Activated gamma-delta T cell treated with Interleukin-2 at 50 U/mL for 16 hours (primary cell): Measurements from ENCODE around the gene PLCXD3.
"Not testable (repeated sequence)": the region's sequence is repeated elsewhere in the genome, so short reads cannot be mapped to it uniquely, and the experiment has no call there.

Experiments used
- DNase-seq: peaks from one replicate; pipeline ENCODE4 v3.0.0-alpha.2; 2020

The PLCXD3 gene

DNA sequence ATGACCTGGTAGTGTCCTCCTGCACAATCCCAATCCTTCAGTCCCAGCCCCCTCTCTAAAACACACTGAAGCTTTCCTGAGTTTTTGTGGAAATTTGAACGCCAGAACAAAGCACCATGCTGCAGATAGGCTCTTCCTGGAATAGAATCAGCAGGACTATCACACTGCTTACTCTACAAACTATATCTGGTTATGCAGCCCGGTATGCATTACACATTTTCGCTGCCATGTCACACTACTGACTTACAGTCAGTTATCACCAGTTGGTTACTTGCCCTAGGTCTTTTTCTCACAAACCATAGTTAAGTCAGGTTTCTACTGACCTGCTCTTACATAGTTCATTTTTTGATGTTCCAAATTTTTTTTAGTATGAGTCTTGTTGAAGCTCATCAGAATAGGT is 24.9 kb downstream of the PLCXD3 start:
- DNase-seq: no peak

DNA sequence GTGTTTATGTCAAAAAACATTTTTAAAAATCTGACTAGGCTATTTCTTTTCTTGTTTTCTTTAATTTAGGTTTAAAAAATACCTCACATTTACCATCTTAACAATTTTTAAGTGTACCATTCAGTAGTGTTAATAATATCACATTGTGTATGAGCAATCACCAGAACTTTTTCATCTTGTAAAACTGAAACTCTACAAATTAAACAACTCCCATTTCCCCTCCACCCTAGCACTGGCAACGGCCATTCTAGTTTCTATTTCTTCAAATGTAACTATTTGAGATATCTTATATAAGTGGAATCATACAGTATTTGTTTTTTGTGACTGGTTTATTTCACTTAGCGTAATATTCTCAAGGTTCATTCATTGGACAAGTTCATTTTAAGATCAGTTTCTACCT is 27.7 kb downstream of the PLCXD3 start:
- no peak for DNase-seq

DNA sequence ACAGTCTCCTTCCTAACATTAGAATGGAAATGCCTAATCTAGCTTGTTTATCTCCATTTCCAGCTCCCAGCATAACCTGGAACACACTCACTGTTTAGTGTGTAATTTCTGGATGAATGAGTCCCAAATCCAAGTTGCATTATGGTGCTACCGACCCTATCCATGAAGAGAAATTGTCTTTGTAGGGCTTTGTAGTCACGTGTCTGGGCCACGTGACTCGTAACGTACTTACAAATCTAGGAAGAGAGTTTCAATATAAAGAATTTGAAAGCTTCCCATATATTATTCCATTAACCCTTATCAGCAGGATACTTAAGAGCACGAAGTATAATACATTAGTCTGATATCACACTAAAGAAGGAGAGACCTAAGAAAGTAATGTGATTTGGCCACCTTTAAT is 28.2 kb downstream of the PLCXD3 start:
- DNase-seq: no peak

DNA sequence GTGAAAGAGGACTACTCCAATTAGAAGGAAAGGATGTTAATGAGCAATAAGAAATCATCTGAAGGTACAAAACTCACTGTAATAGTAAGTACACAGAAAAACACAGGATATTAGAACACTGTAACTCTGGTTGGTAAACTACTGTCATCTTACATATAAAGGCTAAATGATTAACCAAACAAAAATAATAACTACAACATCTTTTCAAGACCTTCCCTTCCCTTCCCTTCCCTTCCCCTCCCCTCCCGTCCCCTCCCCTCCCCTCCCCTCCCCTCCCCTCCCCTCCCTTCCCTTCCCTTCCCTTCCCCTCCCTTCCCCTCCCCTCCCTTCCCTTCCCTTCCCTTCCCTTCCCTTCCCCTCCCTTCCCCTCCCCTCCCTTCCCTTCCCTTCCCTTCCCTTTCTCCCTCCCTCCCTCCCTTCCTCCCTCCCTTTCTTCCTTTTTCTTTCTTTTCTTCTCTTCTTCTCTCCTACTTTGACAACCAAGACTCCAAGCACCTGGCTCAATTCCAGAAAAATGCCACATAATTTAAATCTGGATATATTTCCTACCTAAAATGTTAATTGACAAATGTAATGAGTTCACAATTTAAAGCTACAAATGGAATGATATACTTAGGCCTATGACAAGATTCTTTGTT is 38.7 kb downstream of the PLCXD3 start:
- not testable (repeated sequence) for DNase-seq

GRCh38 chr5:41465493-41466171 is 44.8 kb downstream of the PLCXD3 start:
- DNase-seq: no peak

GRCh38 chr5:41459557-41459956 is 50.8 kb downstream of the PLCXD3 start:
- no peak for DNase-seq

DNA sequence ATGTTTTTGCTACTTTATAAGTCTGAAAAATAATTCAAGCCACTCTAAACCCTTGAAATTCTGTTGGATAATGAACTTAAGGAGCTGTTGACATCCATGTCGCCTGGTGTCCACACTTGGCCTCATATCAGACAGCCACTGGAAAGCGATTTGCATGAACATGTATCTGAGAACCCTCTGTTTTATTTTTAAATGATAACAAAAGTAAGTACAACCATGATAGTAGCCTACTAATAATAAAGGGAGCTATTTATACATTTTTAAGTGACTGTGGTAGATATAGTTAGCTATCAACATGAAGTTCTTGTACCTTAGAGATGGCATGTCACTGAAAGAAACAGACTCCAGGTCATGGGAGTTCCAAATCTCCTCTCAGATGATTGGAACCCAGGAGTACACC is 53.3 kb downstream of the PLCXD3 start:
- no peak for DNase-seq

GRCh38 chr5:41452506-41452905 is 57.9 kb downstream of the PLCXD3 start:
- DNase-seq: no peak

GRCh38 chr5:41447650-41448510 is 62.5 kb downstream of the PLCXD3 start:
- no peak for DNase-seq

DNA sequence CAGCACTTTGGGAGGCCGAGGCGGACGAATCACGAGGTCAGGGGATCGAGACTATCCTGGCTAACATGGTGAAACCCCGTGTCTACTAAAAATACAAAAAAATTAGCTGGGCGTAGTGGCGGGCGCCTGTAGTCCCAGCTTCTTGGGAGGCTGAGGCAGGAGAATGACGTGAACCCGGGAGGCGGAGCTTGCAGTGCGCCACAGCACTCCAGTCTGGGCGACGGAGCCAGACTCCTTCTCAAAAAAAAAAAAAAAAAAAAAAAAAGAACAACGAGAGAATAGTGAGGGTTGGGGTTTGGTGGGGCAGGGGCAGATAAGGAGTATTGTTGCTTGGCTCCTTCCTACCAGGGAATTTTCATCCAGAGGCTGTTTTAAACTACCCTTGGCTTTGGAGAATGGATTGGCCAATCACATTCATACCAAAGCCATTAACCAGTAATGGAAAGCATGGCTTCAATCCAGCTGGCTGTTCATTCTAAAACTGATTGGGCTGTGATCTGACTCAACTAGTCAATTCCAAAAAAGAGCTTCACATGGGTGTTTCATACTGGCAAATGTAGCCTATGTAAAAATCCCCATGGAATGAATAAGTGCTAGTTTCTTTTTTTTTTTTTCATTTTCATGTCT is 64.4 kb downstream of the PLCXD3 start:
- no peak for DNase-seq

GRCh38 chr5:41435276-41435675 is 75.1 kb downstream of the PLCXD3 start:
- no peak for DNase-seq

DNA sequence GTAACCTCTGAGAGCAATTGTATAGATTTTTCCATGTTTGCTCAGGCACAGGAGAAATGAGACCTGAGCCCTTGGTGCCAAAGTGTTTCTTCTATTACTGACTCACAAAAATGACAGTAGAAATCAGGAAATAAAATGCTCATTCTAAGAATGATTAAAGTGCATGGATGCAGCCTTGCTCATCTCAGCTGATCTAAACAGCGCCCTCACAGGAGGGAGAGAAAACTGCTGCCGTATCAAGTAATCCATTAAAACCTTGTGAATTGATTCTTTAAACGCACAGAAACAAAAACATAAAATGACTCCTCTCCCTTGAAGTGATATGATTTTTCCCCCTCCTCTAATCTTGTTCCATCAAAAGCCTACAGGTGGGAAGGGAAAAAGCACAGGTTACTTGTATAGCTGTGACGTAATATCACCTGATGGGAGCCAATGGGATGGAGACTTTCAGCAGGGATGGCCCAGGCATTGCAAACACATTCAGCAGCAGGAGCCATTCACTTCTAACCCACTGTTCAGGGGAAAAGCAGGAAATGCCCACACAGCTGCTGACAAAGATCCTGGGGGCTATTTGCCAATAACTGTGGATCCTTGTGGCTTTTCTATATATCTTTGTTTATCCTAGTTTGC is 76.7 kb downstream of the PLCXD3 start:
- no peak for DNase-seq

GRCh38 chr5:41432481-41433253 is 77.7 kb downstream of the PLCXD3 start:
- no peak for DNase-seq

DNA sequence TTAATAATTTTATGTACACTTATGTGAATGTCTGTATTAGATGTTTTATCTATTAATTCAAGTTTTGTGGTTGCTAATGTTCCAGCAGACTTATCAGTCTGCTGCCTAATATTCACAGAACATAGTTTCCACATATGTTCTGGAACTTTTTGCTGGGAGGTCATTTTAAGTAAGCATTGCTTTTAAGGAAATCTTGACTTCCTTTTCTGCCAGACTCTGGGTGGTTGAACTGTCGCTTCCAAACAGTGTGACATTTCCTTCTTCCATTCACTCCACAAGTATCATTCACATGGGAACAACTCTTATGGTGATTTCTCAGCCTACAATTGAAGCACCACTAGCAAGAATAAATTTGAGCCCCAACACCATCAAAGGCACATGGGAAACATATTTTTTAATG is 82.9 kb downstream of the PLCXD3 start:
- no peak for DNase-seq

DNA sequence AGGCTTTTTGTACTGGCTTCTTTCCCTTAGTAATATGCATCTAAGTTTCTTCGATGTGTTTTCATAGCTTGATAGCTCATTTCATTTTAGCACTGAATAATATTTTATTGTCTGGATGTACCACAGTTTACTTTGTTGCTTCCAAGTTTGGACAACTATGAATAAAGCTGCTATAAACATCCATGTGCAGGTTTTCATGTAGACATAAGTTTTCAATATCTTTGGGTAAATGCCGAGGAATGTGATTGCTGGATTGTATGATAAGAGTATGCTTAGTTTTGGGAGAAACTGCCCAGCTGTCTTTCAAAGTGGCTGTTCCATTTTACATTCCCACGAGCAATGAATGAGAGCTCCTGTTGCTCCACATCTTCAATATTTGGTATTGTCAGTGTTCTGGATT is 84.7 kb downstream of the PLCXD3 start:
- no peak for DNase-seq

GRCh38 chr5:41420492-41421067 is 89.8 kb downstream of the PLCXD3 start:
- no peak for DNase-seq

GRCh38 chr5:41418220-41419031 is 92.0 kb downstream of the PLCXD3 start:
- no peak for DNase-seq

GRCh38 chr5:41416336-41416735 is 94.1 kb downstream of the PLCXD3 start:
- DNase-seq: no peak

DNA sequence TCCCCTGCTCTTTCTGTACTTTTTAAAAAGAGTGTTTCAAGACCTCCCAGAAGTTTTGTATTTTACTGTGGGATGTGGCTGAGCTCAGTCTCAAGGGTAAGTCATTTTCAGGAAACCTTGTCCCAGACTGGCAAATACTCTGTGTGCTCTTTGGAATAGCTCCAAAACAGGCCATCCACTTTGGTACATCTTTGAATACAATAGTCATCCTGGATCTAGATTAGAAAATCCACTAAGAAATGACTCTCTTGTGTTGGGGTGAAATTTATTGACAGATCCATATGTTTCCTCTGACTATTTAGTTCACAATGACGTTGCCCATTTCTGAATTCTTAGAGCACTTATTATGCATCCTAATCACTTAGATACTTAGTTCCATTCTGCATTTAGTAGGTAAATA is 95.2 kb downstream of the PLCXD3 start:
- DNase-seq: no peak

DNA sequence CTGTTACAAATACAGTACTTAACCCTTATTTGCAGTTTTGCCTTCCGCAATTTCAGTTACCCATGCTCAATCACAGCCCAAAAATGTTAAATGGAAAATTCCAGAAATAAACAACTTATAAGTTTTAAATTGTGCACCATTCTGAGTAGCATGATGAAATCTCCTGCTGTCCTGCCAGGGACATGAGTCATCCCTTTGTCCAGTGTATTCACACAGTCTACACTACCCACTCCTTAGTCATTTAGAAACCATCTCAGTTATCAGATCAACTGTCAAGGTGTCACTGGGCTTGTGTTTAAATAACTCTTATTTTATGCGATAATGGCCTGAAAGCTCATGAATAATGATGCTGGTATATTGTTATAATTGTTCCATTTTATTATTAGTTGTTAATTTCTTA is 95.8 kb downstream of the PLCXD3 start:
- DNase-seq: no peak

DNA sequence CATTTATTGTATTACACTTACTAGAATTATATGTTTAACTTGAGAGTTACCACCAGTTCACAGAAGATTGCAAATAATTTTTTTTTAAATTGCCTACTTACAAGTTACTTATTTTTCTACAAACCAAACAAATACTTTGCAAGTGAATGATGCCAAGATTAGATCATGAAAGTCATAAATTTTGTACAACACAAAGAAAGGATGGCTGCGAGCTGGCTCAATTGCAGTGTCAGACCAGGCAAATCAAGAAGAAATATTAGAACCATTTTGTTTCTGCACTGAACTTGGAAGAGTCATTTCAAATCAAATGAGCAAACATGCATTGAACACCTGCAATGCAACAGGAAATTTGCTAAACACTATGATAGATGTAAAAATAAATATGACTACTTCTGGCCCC is 97.3 kb downstream of the PLCXD3 start:
- no peak for DNase-seq
